Measurements from ENCODE around the gene FBXL13. TPM values are rescaled to one million over a fixed set of nuclear protein-coding genes. Genes with fewer than 3 reads are reported as not detected.

The FBXL13 gene
- total and polyA plus RNA-seq, 8 donors, result 0.42 to 2.4 (median 1.4) TPM

DNA sequence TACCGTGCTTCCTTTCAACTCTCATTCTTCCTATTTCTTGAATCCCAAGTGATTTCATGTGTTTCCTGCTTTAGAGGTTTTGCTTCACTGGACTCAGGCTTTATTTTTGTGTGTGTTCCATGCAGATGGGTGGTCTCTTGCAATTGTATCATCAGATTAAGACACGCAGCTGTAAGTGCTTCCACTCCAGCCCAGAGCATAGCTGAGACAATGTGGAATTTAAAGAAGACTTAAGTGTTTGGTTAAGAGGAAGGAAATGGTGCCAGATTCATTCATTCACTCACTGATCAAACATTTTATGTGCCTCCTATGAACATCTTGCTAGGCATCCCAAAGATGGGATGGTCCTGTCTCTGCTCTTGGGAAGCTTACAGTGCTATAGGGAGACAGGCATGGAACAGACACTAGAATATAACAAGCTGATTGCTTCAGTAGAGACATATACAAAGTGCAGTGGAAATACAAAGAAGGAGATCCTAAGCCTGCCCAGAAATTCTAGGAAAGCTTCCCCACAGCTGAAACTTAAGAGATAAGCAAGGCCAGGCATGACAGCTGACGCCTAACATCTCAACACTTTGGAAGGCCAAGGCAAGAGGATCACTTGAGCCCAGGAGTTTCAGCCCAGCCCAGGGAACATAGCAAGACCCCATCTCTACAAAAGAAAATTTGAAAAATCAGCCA, 207.9 kb downstream of the FBXL13 start:
- DNase-seq, result no peak
- H3K4me1 ChIP-seq, result no peaks in the 10 kb centered on the region
- no peaks in the 10 kb centered on the region for H3K36me3 ChIP-seq
- WGBS, 2 donors, result 88 to 91% methylated on average over 3 of the region's 3 CpGs
- no peak overlapping the region for H3K27ac ChIP-seq
- ATAC-seq, result no peak
- intact Hi-C loops (cut with DNase I), result no loop called here
- TF ChIP-seq, protein P1, sequence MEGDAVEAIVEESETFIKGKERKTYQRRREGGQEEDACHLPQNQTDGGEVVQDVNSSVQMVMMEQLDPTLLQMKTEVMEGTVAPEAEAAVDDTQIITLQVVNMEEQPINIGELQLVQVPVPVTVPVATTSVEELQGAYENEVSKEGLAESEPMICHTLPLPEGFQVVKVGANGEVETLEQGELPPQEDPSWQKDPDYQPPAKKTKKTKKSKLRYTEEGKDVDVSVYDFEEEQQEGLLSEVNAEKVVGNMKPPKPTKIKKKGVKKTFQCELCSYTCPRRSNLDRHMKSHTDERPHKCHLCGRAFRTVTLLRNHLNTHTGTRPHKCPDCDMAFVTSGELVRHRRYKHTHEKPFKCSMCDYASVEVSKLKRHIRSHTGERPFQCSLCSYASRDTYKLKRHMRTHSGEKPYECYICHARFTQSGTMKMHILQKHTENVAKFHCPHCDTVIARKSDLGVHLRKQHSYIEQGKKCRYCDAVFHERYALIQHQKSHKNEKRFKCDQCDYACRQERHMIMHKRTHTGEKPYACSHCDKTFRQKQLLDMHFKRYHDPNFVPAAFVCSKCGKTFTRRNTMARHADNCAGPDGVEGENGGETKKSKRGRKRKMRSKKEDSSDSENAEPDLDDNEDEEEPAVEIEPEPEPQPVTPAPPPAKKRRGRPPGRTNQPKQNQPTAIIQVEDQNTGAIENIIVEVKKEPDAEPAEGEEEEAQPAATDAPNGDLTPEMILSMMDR (IDR thresholded peaks at IDR 0.05), result no peak
- H3K27me3 ChIP-seq, result no peaks in the 10 kb centered on the region
- H3K4me3 ChIP-seq, result no peak overlapping the region
- no peaks in the 10 kb centered on the region for H3K9me3 ChIP-seq
- no peak for FAIRE-seq

DNA sequence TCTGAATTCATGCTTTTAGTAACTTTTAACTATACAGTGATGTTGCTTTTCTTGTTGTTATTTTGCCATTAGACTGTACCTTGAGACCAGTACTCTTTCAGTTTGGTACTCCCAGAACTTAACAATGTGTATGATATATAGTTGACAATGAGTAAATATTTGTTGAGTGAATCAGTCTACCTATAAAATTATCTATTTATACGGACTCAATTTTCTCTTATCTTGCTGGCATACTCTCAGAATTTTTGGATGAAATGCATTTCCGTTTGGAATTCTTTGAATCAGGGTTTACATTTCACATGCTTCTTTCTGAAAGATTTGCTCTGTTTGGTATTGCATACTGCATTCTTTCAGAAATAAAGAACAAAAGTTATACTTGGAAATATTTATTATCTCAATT, 209.6 kb downstream of the FBXL13 start:
- WGBS, 2 donors, result 28 to 30% methylated on average over 2 of the region's 2 CpGs
- intact Hi-C loops (cut with DNase I), result no loop called here
- Histone ChIP-seq H3K27ac (no peak overlapping the region), H3K27me3 (no peaks in the 10 kb centered on the region), H3K4me3 (no peak overlapping the region), H3K4me1 (no peaks in the 10 kb centered on the region), H3K9me3 (no peaks in the 10 kb centered on the region), H3K36me3 (no peaks in the 10 kb centered on the region)
- DNase-seq, result no peak
- FAIRE-seq, result no peak
- TF ChIP-seq, protein P1 (IDR thresholded peaks at IDR 0.05), result no peak
- ATAC-seq, result no peak

DNA sequence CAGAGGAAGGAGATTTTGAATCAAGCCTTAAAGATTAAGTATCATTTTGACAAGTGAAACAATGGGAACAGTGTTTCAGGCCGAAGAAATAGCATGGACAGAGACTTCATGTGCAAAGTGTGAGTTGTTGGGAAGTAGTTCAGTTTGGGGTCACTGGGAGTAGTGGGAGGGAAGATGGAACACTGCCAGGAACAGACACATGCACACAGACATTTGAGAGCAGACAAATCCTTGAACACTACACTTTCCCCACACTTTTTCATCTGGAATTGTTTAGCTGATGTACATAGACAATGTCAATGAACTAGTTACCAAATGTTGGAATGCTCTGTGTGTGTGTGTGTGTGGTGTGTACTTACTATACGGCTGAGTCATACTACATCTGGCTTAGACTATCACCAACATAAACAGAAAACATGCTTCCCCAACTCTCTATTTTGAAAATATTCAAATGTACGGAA, 214.2 kb downstream of the FBXL13 start:
- Histone ChIP-seq H3K27ac (no peak overlapping the region), H3K27me3 (no peaks in the 10 kb centered on the region), H3K4me3 (no peak overlapping the region), H3K36me3 (no peaks in the 10 kb centered on the region), H3K9me3 (no peaks in the 10 kb centered on the region), H3K4me1 (no peaks in the 10 kb centered on the region)
- intact Hi-C loops (cut with DNase I), result no loop called here
- TF ChIP-seq, protein P1 (IDR thresholded peaks at IDR 0.05), result no peak
- ATAC-seq, result no peak
- 62 to 68% methylated on average over 3 of the region's 3 CpGs for WGBS, 2 donors
- no peak for FAIRE-seq
- no peak for DNase-seq

DNA sequence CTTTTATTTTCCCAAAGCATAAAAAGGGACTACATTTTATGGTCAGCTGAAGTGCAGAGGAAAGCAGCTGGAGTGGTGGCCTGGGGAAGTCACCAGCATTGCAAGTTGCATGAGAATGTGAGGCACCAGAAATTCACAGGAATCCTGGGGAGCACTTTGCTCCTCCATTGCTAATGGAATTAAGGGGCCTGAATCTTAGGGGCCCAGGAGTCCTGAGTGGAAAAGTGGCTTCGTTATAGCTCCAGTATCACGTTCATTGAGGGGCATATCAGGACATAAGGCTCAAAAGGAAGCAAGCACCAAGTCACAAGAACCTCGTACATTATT, 214.8 kb downstream of the FBXL13 start:
- H3K27ac ChIP-seq, result no peak overlapping the region
- ATAC-seq, result no peak
- 80 to 92% methylated on average over 3 of the region's 3 CpGs for WGBS, 2 donors
- no peaks in the 10 kb centered on the region for H3K36me3 ChIP-seq
- TF ChIP-seq, protein P1 (IDR thresholded peaks at IDR 0.05), result no peak
- no peaks in the 10 kb centered on the region for H3K9me3 ChIP-seq
- FAIRE-seq, result no peak
- no peaks in the 10 kb centered on the region for H3K27me3 ChIP-seq
- intact Hi-C loops (cut with DNase I), result no loop called here
- DNase-seq, result no peak
- no peak overlapping the region for H3K4me3 ChIP-seq
- H3K4me1 ChIP-seq, result no peaks in the 10 kb centered on the region

DNA sequence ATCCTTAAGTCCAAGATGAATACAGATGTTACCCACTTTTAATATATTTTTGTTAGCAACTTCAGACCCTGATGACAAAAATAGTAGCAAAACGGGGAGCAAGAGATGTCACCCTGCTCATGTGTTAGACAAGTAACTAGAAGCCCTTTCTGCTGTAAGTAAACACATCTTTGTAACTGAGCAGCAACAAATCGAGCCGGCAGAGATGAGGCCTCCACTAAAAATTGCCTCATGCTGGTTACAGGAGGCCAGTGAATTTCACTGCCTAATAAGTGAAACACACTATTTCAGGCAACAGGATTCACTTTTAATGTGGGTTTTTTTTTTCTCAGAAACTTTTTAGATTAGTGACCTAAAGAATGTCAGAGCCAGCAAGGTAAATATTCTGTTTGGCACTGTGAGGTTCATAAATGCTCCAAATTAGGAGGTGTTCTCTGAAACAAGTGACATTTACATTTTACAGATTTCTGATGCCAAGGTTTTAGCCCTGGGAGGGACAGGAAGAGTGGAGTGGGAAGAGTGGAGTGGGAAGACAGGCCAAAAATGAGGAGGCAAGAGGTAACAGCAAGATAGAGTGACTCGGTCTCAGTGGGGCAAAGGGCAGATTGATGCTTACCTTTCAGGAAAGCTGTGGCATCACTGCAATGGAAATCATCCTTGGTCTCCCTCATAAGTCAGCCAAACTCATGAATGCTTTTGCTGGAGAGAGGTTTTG, 215.4 kb downstream of the FBXL13 start:
- H3K36me3 ChIP-seq, result no peaks in the 10 kb centered on the region
- TF ChIP-seq, protein P1 (IDR thresholded peaks at IDR 0.05), result no peak
- FAIRE-seq (no peak), ATAC-seq (no peak), DNase-seq (no peak)
- intact Hi-C loops (cut with DNase I), result no loop called here
- H3K27ac ChIP-seq, result no peak overlapping the region
- no peaks in the 10 kb centered on the region for H3K4me1 ChIP-seq
- no peak overlapping the region for H3K4me3 ChIP-seq
- no peaks in the 10 kb centered on the region for H3K9me3 ChIP-seq
- 37 to 39% methylated on average over 4 of the region's 4 CpGs for WGBS, 2 donors
- H3K27me3 ChIP-seq, result no peaks in the 10 kb centered on the region
